NOMO-1 treated with dmso at 0.1 percent for 144 hours (cell line): ENCODE measurements around the gene KCTD19.

Experiments used
- DNase-seq: peaks from one replicate; lab custom pipeline; 2025; ENCODE audit not compliant: unreplicated experiment; lab: John Stamatoyannopoulos, UW

The KCTD19 gene

GRCh38 chr16:67244387-67245185, 82.0 kb downstream of the KCTD19 start:
- DNase-seq: peak; percentile 90

GRCh38 chr16:67243481-67243880, 83.1 kb downstream of the KCTD19 start:
- DNase-seq: no peak

GRCh38 chr16:67242138-67242730, 84.3 kb downstream of the KCTD19 start:
- no peak for DNase-seq

- DNase-seq: no peak
Measured at GRCh38 chr16:67241008-67241900, 85.3 kb downstream of the KCTD19 start.

GRCh38 chr16:67240506-67240905, 86.0 kb downstream of the KCTD19 start:
- DNase-seq: no peak
